SK-N-SH (cell line): Measurements from ENCODE around the gene LURAP1L.
A peak's percentile ranks its signal among the peaks of the same experiment; 100 is the strongest.

Source experiments
- CHD2 ChIP-seq: fragments of 150-350 bp; IDR thresholded peaks from 2 replicates; pipeline ENCODE4 v1.6.1; 2018; ENCODE audit warnings: low read length; ENCODE audit not compliant: partially characterized antibody
- EP300 ChIP-seq, 2 experiments: IDR thresholded peaks; 2 replicates each; pipeline versions ENCODE4 v1.4.0 to v1.6.1; 2012; ENCODE audit warnings: borderline replicate concordance in 1 of 2, low read depth in 1 of 2, low read length in 1 of 2
- FOXJ3 ChIP-seq: sonication (generic); formaldehyde crosslinking; IDR thresholded peaks from 2 replicates; pipeline ENCODE4 v1.5.1; 2020; ENCODE audit warnings: mild to moderate bottlenecking, missing genetic modification reagents
- FOXM1 ChIP-seq: IDR thresholded peaks from 2 replicates; pipeline ENCODE4 v1.4.0; 2012; ENCODE audit warnings: low read depth, mild to moderate bottlenecking
- JUND ChIP-seq: IDR thresholded peaks from 2 replicates; pipeline ENCODE4 v1.4.0; 2012
- MAX ChIP-seq: IDR thresholded peaks from 2 replicates; pipeline ENCODE4 v1.4.0; 2012; ENCODE audit warnings: low read depth
- MEF2A ChIP-seq: IDR thresholded peaks from 2 replicates; pipeline ENCODE4 v1.4.0; 2012; ENCODE audit warnings: low read depth, borderline replicate concordance
- MXI1 ChIP-seq: IDR thresholded peaks from 2 replicates; pipeline ENCODE4 v1.6.1; 2012; ENCODE audit warnings: mild to moderate bottlenecking, low read depth, low read length, improper control_type of control experiment
- NFIC ChIP-seq: IDR thresholded peaks from 2 replicates; pipeline ENCODE4 v1.4.0; 2012; ENCODE audit warnings: borderline replicate concordance
- POLR2AphosphoS5 ChIP-seq: IDR thresholded peaks from 2 replicates; pipeline ENCODE4 v1.6.1; 2012; ENCODE audit warnings: low read depth, low read length
- RFX5 ChIP-seq: IDR thresholded peaks from 2 replicates; pipeline ENCODE4 v1.6.1; 2012; ENCODE audit warnings: mild to moderate bottlenecking, improper control_type of control experiment, low read length
- SMC3 ChIP-seq: IDR thresholded peaks from 2 replicates; pipeline ENCODE4 v1.6.1; 2012; ENCODE audit warnings: low read depth, low read length, improper control_type of control experiment
- YY1 ChIP-seq: IDR thresholded peaks from 2 replicates; pipeline ENCODE4 v1.4.0; 2012; ENCODE audit warnings: low read depth, mild to moderate bottlenecking
- TF ChIP-seq, protein P1 (sequence below): fragments of 200-600 bp; sonication (generic); IDR thresholded peaks from 2 replicates; pipeline ENCODE4 v1.6.1; 2017; ENCODE audit warnings: antibody characterized with exemption, mild to moderate bottlenecking, moderate library complexity

DNA sequence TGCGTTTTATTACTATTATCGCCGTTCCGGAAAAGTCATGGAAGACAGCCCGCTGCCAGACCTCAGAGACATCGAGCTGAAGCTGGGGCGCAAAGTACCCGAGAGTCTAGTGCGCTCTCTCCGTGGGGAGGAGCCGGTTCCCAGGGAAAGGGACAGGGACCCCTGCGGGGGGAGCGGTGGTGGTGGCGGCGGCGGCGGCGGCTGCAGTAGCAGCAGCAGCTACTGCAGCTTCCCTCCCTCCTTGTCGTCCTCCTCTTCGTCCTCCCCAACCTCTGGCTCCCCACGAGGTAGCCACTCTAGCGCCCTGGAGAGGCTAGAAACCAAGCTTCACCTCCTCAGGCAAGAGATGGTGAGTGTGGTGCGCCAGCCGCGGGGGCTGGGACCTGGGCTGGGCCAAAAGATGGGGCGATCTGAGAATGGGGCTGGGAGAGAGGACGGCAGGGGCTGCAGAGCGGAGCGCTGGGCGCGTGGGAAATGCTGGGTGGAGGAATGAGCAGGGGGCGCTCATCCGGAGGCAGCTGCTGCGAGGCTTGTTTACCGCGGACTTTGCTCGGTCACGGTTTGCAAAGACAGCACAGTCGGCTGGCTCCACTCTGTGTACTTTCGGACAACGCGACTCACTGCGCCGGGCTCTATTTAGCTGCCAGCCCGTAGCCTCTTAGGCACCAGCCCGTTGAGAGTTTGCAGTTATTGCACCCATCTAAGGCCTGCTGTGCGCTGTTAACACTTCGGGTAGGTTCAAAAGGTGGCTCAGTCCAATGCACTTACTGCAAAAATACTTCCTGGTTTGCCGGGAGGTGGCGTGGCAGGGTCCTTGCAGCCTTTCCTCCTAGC lies 1.1 kb downstream of the LURAP1L start:
- TF ChIP-seq, protein P1, sequence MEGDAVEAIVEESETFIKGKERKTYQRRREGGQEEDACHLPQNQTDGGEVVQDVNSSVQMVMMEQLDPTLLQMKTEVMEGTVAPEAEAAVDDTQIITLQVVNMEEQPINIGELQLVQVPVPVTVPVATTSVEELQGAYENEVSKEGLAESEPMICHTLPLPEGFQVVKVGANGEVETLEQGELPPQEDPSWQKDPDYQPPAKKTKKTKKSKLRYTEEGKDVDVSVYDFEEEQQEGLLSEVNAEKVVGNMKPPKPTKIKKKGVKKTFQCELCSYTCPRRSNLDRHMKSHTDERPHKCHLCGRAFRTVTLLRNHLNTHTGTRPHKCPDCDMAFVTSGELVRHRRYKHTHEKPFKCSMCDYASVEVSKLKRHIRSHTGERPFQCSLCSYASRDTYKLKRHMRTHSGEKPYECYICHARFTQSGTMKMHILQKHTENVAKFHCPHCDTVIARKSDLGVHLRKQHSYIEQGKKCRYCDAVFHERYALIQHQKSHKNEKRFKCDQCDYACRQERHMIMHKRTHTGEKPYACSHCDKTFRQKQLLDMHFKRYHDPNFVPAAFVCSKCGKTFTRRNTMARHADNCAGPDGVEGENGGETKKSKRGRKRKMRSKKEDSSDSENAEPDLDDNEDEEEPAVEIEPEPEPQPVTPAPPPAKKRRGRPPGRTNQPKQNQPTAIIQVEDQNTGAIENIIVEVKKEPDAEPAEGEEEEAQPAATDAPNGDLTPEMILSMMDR, result peak; percentile 60
- peak; percentile 76 for TF ChIP-seq SMC3
- TF ChIP-seq FOXJ3 (CRISPR knock-in tag), result no peak; the same call in 1 of the 2 replicates
- TF ChIP-seq EP300 (IDR thresholded peaks at IDR 0.05; ENCODE audit: borderline replicate concordance in 1 of 2, low read depth in 1 of 2, low read length in 1 of 2), result no peak; a peak in 1 of 4 replicates
- TF ChIP-seq MEF2A, result no peak
- TF ChIP-seq MXI1, result peak; percentile 12; the same call in 1 of the 2 replicates
- no peak for TF ChIP-seq FOXM1
- TF ChIP-seq POLR2AphosphoS5, result no peak
- TF ChIP-seq MAX, result no peak; the same call in 1 of the 2 replicates
- TF ChIP-seq NFIC, result no peak
- no peak for TF ChIP-seq CHD2
- no peak for TF ChIP-seq YY1
- TF ChIP-seq RFX5, result no peak
- no peak for TF ChIP-seq JUND
